ENCODE results near the gene TMEM243. TPM values are rescaled to one million over a fixed set of nuclear protein-coding genes. Genes with fewer than 3 reads are reported as not detected.

Gene TMEM243
- total RNA-seq, 3 donors from 2014 or later, result 38.4 to 43.1 (median 39.3) TPM

DNA sequence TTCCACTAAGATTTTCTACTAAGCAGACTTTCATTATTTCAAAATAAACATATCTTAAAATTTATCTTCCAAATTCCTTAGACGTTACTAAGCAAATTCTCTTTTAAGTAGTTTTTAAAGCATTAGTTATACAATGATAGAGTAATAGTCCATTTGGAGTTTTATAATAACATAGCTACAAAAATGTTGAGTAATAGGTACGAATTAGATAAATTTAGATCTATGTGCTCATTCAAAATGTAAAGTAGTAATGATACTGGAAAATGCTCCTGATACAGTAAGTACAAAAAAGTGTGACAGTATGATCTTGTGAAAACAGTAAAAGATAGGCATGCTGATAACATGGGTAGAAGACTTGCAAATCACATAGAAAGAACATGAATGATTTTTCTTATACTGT, 62.8 kb downstream of the TMEM243 start:
- Mint-ChIP-seq H3K4me3 (no peak overlapping the region), H3K4me1 (ENCODE audit: low read depth) (peaks cover 59% of the 10 kb centered on the region), H3K27me3 (ENCODE audit: low read depth) (no peaks in the 10 kb centered on the region), H3K9me3 (no peaks in the 10 kb centered on the region), H3K36me3 (ENCODE audit: insufficient read depth) (peaks cover 13% of the 10 kb centered on the region)
- ATAC-seq (no peak), DNase-seq (no peak)

DNA sequence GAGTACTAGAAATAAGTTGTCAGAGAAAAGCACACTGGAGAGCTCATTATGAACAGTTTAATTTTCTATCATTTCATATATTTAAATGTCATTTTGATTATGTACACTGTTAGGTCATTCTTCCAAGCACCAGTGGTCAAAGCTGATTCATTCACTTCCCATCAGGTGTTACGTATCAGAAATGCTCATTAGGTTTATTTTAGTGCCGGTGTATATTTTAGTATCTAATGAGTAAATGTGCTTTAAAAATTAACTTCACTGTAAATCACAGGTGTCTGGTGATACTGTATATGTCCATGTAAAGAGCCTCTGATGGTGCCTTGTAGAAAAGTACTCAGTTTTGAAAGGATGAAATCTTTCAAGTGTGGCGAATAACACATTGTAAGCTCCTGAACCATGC, 63.7 kb downstream of the TMEM243 start:
- ATAC-seq (no peak), DNase-seq (no peak)
- Mint-ChIP-seq H3K4me3 (no peak overlapping the region), H3K4me1 (ENCODE audit: low read depth) (peaks cover 61% of the 10 kb centered on the region), H3K27me3 (ENCODE audit: low read depth) (no peaks in the 10 kb centered on the region), H3K36me3 (ENCODE audit: insufficient read depth) (peaks cover 13% of the 10 kb centered on the region), H3K9me3 (no peaks in the 10 kb centered on the region)

DNA sequence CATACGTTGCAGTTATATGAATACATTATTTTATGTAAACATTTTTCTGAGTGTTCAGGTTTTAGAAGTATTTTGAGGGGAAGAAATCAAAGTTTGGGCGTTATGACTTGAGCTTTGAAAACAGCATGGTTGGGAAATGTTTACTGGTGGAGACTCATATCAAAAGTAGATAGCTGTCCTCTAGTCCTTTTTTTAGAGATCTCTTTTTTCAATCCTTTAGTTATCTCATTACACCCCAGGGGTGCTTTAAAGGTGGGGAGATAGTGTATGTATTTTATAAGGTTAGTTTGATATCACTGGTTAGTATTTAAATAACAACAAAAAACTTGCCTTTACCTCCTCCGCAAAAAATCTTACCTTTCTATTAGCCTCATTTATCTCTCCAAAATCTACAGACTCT, 65.0 kb downstream of the TMEM243 start:
- ATAC-seq (no peak), DNase-seq (no peak)
- Mint-ChIP-seq H3K36me3 (ENCODE audit: insufficient read depth) (peaks cover 10% of the 10 kb centered on the region), H3K4me1 (ENCODE audit: low read depth) (peaks cover 54% of the 10 kb centered on the region), H3K9me3 (no peaks in the 10 kb centered on the region), H3K4me3 (peak overlapping the region; percentile 96), H3K27me3 (ENCODE audit: low read depth) (no peaks in the 10 kb centered on the region)

DNA sequence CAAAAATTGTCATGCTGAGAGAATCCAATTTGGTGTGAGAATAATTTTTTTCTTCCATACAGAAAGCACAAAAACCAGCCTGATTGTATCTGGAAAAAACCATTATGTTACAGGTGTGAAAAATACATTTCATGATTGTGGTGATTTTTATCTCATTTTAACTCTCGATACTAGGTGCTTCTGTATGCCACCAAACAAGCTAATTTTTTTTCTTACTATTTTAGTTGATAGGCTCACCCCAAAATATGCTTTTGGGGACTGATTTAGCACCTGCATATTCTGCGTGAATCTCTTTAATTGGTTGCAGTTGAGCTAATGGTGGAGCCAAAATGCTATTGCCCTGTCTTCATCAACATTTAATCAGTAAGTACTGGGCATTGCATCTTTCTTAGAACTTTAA, 65.4 kb downstream of the TMEM243 start:
- Mint-ChIP-seq H3K9me3 (no peaks in the 10 kb centered on the region), H3K4me3 (peak overlapping the region; percentile 96), H3K27me3 (ENCODE audit: low read depth) (no peaks in the 10 kb centered on the region), H3K4me1 (ENCODE audit: low read depth) (peaks cover 52% of the 10 kb centered on the region), H3K36me3 (ENCODE audit: insufficient read depth) (peaks cover 7% of the 10 kb centered on the region)
- no peak for ATAC-seq
- no peak for DNase-seq

DNA sequence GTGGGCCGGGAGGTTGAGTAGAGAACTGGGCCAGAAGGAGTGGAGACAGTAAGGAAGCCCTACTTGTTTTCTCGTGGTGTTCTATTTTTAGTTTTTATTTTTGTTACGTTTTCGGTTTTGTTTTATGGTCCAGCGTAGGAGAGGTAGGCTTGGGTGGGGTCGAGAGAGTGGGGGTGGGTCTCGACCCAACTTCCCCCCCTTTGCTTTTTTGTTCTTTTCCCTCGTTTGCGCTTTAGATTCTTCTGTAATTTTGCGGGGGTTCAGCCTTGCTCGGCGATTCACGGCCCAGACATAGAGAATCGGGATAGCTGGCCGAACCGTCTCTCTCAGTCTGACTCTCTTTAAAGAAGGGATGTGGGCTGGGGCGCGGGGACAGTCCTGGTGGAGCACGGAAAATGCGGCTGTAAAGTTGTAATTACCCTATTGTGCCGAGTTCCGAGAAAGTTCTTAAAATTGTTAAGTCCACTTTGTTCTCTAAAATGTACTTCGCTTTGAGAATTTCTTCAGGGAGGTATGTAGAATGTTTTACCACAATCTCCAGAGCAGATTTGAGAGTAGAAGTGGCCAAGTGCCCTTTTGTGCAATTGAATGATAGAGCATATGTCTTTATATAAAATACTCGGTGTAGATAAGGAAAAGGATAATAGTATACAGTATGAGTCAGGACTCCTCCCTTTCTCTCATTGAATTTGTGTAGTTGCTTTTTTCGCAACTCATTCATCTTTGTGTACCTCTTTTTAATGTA, 66.5 kb downstream of the TMEM243 start:
- H3K9me3 Mint-ChIP-seq, result no peaks in the 10 kb centered on the region
- peaks cover 47% of the 10 kb centered on the region for H3K4me1 Mint-ChIP-seq (ENCODE audit: low read depth)
- DNase-seq (peak; percentile 8), ATAC-seq (peak; percentile 6)
- peak overlapping the region; percentile 96 for H3K4me3 Mint-ChIP-seq
- H3K36me3 Mint-ChIP-seq (ENCODE audit: insufficient read depth), result peaks cover 7% of the 10 kb centered on the region
- no peaks in the 10 kb centered on the region for H3K27me3 Mint-ChIP-seq (ENCODE audit: low read depth)

DNA sequence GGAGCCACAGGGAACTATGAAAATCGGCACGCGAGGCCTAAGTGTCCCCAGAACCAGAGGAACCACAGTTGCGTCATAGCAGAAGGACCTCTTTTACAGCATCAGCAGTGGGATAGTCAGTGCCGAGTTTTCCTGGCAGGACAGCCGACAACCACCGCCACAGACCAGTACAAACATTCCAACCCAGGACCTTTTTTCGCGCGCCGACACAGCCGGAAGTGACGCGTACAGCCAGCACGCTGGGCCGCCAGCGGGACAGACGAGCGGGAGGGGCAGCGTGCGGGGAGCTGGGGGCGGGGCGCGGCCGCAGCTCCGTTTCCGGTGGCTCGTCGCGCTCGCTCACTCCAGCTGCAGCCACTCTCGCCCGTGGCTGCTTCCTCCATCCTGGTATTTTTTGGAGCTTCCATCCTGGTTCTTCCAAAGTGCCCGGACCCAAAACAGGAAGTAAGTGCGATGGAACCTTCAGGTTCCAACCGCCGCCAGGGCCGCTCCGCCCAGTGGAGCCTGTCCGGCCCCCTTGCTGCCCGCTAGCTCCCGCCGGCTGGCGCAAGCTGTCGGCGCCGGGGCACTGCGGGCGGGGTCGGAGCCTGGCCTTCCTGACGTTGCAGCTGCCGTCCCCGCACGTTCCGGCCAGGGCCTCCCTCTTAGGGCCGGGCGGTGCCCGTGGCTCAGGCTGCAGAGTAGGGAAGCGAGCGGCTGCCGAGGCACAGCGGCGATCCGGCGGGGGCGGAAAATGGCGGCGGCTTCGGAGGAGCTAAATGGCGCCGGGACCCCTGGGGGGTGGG, 67.2 kb downstream of the TMEM243 start, which contains the start of gene DMTF1:
Gene DMTF1, plus strand, starts transcription at position 342 of the 785 bp plus-strand sequence. CDS start 12,489 bp downstream, outside the sequence.
- Mint-ChIP-seq H3K9me3 (no peaks in the 10 kb centered on the region), H3K4me1 (ENCODE audit: low read depth) (peaks cover 40% of the 10 kb centered on the region), H3K36me3 (ENCODE audit: insufficient read depth) (peaks cover 7% of the 10 kb centered on the region), H3K27me3 (ENCODE audit: low read depth) (no peaks in the 10 kb centered on the region), H3K4me3 (peak within 1 kb of the TSS; percentile 96)
- peak; percentile 79 for DNase-seq
- peak; percentile 86 to 89 for ATAC-seq

- peak; percentile 44 to 49 for ATAC-seq
These were observed 67.8 kb downstream of the TMEM243 start for GRCh38 chr7:87151729-87152111.

DNA sequence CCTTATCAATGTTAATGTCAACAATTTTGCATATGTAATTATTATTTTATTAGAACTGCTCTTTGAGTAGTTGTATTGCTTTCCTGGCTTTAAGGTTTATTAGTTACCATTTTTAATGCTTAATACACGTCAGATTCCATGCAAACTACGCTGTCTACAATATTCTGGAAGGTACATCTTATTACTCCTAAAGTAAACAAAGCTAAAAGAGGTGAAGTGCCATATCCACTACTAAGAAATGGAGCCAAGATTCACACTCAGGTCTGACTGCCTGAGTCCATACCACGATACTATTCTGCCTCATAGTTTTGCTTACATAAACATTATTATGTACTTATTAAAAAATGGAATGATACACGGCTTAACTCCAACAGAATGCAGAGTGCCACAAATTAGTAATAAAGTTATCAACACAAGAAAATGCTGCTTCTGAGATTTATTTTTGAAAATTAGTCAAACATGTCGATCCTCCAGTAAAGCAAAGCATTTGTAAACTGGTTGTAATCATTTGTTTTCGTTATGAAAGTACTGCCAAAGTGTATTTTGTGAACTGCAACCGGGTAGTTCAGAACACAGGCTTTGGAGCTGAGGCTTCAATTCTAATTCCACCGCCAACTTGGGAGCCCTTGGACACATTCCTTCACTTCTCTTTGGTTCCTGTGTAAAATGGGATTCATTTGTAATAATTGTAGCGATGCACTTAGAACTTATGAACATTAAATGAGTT, 68.4 kb downstream of the TMEM243 start:
- peak overlapping the region; percentile 96 for H3K4me3 Mint-ChIP-seq
- ATAC-seq, result no peak
- no peak for DNase-seq
- H3K4me1 Mint-ChIP-seq (ENCODE audit: low read depth), result peaks cover 29% of the 10 kb centered on the region
- H3K9me3 Mint-ChIP-seq, result no peaks in the 10 kb centered on the region
- H3K36me3 Mint-ChIP-seq (ENCODE audit: insufficient read depth), result peaks cover 3% of the 10 kb centered on the region
- no peaks in the 10 kb centered on the region for H3K27me3 Mint-ChIP-seq (ENCODE audit: low read depth)

More at GRCh38 chr7:87151729-87152111, 67.8 kb downstream of the TMEM243 start:
- H3K27me3 Mint-ChIP-seq (ENCODE audit: low read depth), result no peaks in the 10 kb centered on the region
- H3K9me3 Mint-ChIP-seq, result no peaks in the 10 kb centered on the region
- H3K4me1 Mint-ChIP-seq (ENCODE audit: low read depth), result peaks cover 34% of the 10 kb centered on the region
- no peak for DNase-seq
- peak overlapping the region; percentile 96 for H3K4me3 Mint-ChIP-seq
- H3K36me3 Mint-ChIP-seq (ENCODE audit: insufficient read depth), result peaks cover 3% of the 10 kb centered on the region

DNA sequence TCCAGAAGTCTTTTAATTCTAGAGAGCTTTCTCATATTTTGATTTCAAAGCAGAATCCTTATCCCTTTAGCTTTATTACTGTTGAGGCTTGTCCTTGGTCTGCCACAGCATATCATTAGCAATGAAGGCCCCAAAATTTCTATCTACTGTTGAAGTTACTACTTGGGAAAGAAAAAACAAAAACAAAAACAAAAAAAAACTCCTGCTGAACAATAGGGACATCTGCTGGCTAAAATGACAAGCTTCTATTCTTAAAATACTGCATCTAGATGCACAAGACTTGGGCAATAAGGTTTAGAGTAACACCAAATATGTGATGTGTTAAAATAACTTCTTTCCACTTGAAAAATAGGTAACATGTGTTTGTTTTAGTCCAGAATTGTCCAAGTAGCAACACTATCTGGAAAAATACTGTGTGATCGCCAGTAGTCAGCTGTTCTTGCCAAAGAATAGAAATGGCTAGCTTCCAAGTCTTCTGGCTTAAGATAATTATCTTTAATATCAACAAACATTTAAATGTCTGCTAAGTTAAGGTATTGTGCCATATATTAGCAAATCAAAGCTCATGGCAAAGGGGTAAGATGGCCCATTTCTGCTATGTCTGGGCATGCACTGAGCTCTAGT, 71.1 kb downstream of the TMEM243 start:
- no peak for DNase-seq
- Mint-ChIP-seq H3K4me1 (ENCODE audit: low read depth) (peaks cover 4% of the 10 kb centered on the region), H3K9me3 (no peaks in the 10 kb centered on the region), H3K36me3 (ENCODE audit: insufficient read depth) (no peaks in the 10 kb centered on the region), H3K27me3 (ENCODE audit: low read depth) (no peaks in the 10 kb centered on the region), H3K4me3 (no peak overlapping the region)
- ATAC-seq, result no peak

DNA sequence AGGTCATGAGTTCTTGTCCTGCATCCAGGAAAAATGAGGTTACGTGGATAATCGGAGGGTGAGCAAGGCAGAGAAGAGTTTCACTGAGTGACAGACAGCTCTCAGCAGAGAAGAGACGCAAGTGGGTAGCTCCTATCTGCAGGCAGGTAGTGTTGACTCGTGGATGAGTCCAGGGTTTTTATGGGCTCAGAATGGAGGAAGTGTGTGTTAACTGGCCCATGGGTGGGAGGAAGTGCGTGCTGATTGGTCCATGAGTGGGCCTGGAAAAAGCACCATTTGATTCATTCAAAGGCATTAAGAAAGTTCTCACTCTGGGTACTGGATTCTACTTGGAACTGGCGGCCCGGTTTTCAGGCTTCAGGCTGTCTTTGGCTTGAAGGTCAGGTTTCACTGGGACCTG, 72.0 kb downstream of the TMEM243 start:
- peaks cover 2% of the 10 kb centered on the region for H3K4me1 Mint-ChIP-seq (ENCODE audit: low read depth)
- H3K4me3 Mint-ChIP-seq, result no peak overlapping the region
- no peaks in the 10 kb centered on the region for H3K27me3 Mint-ChIP-seq (ENCODE audit: low read depth)
- no peaks in the 10 kb centered on the region for H3K36me3 Mint-ChIP-seq (ENCODE audit: insufficient read depth)
- ATAC-seq (no peak), DNase-seq (no peak)
- H3K9me3 Mint-ChIP-seq, result no peaks in the 10 kb centered on the region

DNA sequence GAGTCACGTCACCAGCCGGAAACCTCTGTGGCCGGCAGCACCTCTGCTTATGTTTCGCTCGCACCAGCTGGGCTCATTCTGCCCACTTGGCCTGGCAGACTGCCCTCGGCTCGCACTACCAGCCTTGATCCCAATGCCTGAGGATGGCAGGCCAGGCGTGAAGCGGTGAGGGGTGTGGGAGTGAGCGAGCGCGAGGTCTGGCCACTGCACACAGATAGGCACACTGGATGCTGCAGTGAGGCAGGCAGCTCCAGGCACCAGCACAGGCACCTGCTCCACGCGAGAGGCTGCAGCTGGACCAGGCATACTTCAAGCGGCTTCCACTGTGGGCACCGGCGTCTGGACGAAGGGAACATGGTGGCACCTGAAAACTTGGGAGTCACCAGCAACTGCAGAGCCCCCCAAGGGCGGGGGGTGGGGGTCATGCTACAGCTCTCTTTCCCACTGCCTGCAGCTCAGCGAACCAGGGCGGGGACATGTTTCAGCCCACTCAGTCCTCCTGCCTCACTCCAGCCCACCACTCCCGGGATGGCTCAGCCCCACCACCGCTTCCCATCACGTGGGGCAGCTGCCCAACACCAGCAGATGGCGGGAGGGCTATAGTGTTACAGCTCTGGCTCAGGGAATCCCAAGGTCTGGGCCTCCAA, 72.7 kb downstream of the TMEM243 start:
- H3K9me3 Mint-ChIP-seq, result no peaks in the 10 kb centered on the region
- H3K4me3 Mint-ChIP-seq, result no peak overlapping the region
- no peak for ATAC-seq
- H3K4me1 Mint-ChIP-seq (ENCODE audit: low read depth), result peaks cover 2% of the 10 kb centered on the region
- H3K27me3 Mint-ChIP-seq (ENCODE audit: low read depth), result no peaks in the 10 kb centered on the region
- no peaks in the 10 kb centered on the region for H3K36me3 Mint-ChIP-seq (ENCODE audit: insufficient read depth)
- no peak for DNase-seq

Measured in activated T-cell treated with anti-CD3 and anti-CD28 coated beads, Interleukin-2, amount 50 U/mL, for 4 hours (primary cell).